MM.1S (cell line): ENCODE measurements around the gene WDR5B.

ENCODE experiments used
- EZH2 ChIP-seq: fragments of 300-600 bp; sonication (generic); optimal IDR thresholded peaks from 2 replicates; pipeline ENCODE3; 2017; ENCODE audit warnings: low read depth, mild to moderate bottlenecking, antibody characterized with exemption, low read length, mixed read lengths
- EZH2phosphoT487 ChIP-seq: fragments of 300-600 bp; sonication (generic); IDR thresholded peaks from 2 replicates; pipeline ENCODE4 v1.6.1; 2018; ENCODE audit warnings: antibody characterized with exemption, low read length
- TF ChIP-seq, protein P1 (sequence below): fragments of 300-600 bp; sonication (generic); IDR thresholded peaks from 2 replicates; pipeline ENCODE4 v1.5.1; 2016; ENCODE audit warnings: antibody characterized with exemption, low read length, mixed read lengths

DNA sequence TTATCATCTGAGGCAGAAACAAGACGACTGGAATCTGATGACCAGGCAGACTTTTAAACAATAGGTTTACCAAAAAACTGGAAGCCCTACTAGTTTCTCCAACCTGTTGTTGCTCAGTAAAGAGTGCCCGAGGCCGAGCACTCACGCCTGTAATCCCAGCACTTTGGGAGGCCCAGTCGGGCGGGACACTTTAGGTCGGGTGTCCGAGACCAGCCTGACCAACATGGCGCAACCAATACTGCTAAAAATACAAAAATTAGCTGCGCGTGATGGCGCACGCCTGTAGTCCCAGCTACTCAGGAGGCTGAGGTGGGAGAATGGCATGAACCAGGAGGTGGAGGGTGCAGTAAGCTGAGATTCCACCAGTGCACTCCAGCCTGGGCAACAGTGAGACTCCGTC lies 1.1 kb upstream of the WDR5B start:
- TF ChIP-seq, protein P1, sequence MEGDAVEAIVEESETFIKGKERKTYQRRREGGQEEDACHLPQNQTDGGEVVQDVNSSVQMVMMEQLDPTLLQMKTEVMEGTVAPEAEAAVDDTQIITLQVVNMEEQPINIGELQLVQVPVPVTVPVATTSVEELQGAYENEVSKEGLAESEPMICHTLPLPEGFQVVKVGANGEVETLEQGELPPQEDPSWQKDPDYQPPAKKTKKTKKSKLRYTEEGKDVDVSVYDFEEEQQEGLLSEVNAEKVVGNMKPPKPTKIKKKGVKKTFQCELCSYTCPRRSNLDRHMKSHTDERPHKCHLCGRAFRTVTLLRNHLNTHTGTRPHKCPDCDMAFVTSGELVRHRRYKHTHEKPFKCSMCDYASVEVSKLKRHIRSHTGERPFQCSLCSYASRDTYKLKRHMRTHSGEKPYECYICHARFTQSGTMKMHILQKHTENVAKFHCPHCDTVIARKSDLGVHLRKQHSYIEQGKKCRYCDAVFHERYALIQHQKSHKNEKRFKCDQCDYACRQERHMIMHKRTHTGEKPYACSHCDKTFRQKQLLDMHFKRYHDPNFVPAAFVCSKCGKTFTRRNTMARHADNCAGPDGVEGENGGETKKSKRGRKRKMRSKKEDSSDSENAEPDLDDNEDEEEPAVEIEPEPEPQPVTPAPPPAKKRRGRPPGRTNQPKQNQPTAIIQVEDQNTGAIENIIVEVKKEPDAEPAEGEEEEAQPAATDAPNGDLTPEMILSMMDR: no peak
- no peak for TF ChIP-seq EZH2
- no peak for TF ChIP-seq EZH2phosphoT487
